ENCODE measurements around the gene HOXD10.

Gene HOXD10

DNA sequence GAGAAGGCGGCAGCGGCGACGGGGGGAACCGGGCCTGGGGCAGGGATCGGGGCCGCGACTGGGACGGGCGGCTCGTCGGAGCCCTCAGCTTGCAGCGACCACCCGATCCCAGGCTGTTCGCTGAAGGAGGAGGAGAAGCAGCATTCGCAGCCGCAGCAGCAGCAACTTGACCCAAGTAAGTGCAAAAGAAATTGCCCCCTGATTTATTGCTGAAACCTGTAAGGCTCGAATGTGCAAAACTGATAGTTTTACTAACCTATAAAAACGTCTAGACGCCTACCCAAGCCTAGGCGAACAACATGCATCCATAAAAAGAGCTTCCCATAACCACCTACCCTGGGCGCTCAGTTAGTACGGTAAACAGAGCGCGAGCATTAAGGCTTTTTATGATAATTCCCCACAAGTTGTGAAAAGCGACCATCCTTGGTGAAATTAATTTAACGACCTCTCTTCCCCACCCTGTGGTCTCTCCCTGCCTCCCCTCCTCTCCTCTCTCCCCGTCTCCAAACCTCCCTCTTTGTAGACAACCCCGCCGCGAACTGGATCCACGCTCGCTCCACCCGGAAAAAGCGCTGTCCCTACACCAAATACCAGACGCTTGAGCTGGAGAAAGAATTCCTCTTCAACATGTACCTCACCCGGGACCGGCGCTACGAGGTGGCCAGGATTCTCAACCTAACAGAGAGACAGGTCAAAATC lies 7.0 kb downstream of the HOXD10 start:
- no peak for DNase-seq

- DNase-seq: no peak
Measured at GRCh38 chr2:176124110-176124946, 7.8 kb downstream of the HOXD10 start.

GRCh38 chr2:176124947-176125771 lies 8.6 kb downstream of the HOXD10 start:
- DNase-seq: no peak

DNA sequence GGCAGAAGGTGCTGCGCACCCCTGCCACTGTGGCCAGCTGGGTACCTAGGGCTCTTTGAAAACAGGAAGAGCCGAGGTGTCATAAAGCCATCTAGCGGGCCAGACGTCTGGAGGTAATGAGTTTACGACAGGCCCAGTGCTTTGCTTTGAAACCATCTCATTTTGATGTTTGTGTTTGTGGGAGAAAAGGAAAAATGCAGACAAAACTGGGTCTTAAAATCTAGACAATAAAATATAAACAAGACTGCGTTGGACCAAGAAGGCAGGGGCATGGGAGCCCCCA lies 9.1 kb downstream of the HOXD10 start:
- DNase-seq: no peak

DNA sequence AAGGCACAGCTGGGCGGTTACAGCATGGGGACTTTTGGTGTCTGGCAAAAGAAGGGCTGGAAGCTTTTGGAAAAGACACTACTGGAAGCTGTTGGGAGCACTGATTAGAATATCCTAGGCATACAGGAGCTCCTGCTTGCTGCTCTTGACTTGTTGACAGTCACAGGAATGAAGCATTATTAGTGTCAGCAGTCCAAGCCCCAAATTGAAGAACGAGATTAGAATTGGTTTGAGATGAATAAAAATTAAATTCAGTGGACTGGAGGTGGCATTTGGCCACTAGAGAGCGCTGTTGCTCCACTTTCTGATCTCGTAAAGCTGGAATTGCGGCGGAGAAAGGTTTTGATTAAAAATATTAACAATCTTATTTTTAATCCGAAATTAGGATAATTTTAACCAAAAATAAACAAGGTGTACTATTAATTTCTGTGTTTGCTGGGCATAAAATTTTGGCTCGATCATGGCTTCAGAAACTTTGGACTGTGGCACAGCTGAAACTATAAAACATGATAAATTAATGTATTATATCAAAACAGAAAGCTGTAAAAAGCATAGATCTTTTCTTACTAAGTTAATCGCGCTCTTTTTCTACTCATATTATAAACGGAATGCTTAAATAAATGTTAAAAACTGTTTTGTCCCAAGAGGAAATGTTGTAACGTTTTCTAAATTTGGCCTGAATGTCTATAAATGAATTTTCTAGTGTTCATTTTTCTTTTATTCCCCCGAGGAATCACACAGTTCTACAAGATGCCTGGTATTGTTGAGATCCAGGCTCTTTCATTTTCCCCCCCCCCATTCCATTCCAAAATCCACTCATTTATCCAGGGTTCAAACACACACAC lies 10.6 kb downstream of the HOXD10 start:
- peak; percentile 67 for DNase-seq

- DNase-seq: no peak
Measured at GRCh38 chr2:176127774-176128072, 11.1 kb downstream of the HOXD10 start.

- no peak for DNase-seq
Measured at GRCh38 chr2:176128172-176128981, 11.8 kb downstream of the HOXD10 start.

GRCh38 chr2:176128982-176129796 lies 12.6 kb downstream of the HOXD10 start, which contains the start of gene HOXD8:
TSS of gene HOXD8 (plus strand) at chr2:176129705. CDS start at chr2:176130367, 662 bp downstream.
- no peak for DNase-seq

- no peak for DNase-seq
Measured at GRCh38 chr2:176129813-176130146, 13.2 kb downstream of the HOXD10 start.

GRCh38 chr2:176130147-176130956 lies 13.8 kb downstream of the HOXD10 start:
- no peak for DNase-seq

GRCh38 chr2:176130957-176131847 lies 14.6 kb downstream of the HOXD10 start:
- no peak for DNase-seq

DNA sequence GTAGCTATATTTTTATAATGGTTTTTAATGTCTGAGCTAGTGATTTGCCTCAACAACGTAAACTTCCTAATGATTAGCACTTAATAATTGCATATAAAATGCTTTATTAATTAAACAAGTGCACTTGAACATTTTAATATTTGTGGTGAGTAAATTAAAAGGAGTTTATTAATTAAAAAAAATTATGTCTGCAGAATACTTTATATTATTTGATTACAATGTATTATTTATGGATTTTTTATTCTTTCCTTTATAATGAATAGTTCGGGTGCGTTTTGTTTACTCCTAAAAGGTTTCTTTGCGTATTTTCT lies 15.2 kb downstream of the HOXD10 start:
- DNase-seq: no peak

DNA sequence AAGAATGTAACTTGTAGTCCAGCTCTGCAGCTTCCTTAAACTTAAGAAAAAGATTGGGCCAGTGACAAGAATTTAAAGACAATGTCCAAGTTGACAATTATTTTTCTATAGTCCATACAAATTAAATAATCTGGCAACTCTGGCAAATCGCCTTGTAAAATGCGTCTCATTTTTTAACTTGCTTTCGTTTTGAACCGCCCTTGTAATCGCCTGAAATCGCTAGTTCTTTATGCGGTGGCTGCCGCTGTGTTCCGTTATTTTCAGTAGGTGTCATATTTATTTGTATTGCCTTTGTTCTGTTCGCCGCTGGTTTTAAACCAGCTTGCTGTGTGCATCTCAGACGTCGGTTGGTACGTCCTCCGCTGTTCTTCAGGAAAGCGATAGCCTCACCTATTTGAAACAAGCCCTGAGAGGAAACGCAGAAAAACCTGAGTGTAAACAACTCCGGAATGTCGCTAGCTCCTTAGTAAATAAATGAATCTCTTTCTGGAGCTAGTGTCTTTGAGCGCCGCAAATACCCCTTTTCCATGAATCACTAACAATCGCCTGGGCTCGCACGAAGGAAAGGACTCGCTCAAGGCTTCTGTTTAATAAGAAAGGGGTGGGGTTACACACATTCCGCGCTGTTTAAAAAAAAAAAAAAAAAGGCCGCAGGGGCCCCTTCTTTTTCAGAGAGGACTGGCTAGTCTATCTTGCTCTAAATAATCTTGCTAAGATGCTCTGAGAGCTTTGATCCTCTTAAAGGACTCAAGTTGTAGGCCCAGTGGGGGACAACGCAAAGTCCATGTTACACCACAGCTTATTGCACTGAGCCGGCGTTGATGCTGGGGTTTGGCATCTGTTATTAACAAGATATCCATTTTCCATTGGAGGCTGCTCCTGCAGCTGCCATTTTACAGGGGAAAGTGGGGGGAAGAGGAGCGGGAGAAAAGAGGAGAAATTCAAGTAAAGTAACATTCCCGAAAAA lies 15.9 kb downstream of the HOXD10 start:
- peak; percentile 23 for DNase-seq

- no peak for DNase-seq
Measured at GRCh38 chr2:176133389-176133788, 16.8 kb downstream of the HOXD10 start.

GRCh38 chr2:176134035-176134434 lies 17.5 kb downstream of the HOXD10 start:
- DNase-seq: no peak

- no peak for DNase-seq
Measured at GRCh38 chr2:176135035-176135440, 18.5 kb downstream of the HOXD10 start.

GRCh38 chr2:176136374-176137251 lies 20.0 kb downstream of the HOXD10 start:
- no peak for DNase-seq
